ENCODE data around the gene TRIM2.
A peak's percentile ranks its signal among the peaks of the same experiment; 100 is the strongest.
"Not testable (repeated sequence)": the region's sequence is repeated elsewhere in the genome, so short reads cannot be mapped to it uniquely, and the experiment has no call there.

The TRIM2 gene

DNA sequence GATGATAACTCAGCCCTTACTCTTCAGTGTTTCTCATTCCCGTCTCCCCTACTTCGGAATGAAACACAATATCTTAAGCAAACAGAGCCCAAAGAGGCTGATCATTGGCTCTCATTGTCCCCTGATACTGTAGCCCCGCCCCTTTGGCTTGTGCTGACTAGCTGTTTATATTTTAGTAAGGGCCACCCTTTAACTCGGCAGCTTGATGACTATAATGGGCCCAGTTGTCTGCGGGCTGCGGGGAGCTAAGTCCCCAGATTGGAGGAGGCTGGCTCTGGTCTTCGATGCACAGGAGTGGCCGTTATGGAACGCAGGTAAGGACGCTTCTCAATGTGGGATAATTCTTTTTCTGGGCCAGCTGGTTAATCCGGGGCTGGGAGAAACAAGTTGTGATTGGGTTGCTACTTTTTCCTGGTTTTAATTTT, at the start of gene TRIM2:
Gene TRIM2 (plus strand): TSS at position 197 of the 425 bp plus-strand sequence. CDS start 88 bp downstream, at position 285.
- DNase-seq = peak; percentile 55 to 58
- TF ChIP-seq POLR2A (IDR thresholded peaks at IDR 0.05; ENCODE audit: low read length) (no peak), GATA1 (IDR thresholded peaks at IDR 0.05; ENCODE audit: low read depth, low read length) (no peak)

DNA sequence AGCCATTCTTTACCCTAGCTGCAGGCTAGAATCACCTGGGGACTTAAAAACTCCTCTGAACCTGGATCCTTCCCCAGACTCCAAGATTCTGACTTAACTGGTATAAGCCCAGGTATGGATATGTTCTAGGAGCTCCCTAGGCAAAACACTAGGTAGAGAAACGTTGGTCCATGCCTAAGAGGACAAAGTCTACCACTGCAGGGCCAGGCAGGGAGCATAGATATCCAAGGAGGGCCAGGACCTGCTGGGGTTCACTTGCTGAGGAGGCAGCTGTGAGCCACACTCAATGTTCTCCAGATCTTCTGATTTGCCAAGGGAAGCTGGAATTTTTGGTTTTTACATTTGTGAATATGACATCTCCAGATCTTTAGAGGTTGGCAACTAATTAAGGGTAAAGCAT, 48.6 kb upstream of the TRIM2 start:
- TF ChIP-seq GATA1 (IDR thresholded peaks at IDR 0.05; ENCODE audit: low read depth, low read length) = no peak
- no peak for DNase-seq

DNA sequence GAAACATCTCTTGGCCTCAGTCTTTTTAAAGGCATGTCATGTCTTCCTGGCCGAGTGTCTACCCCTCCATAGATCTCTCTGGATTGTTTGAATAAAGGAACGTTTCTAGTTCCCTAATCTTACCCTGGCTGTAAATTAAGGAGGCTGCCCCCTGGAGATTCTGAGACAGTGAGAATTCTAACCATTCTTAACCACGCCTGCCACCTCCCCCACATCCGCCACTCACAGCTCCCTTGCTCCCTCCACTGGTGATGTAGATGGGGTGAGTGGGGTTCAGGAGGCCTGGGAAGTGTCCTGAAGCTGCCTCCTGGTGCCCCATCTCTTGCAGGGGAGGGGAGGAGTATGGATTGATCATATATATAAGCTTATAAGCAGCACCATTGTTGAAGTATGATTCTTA, 48.0 kb upstream of the TRIM2 start:
- DNase-seq = peak; percentile 43 to 55
- TF ChIP-seq POLR2A (IDR thresholded peaks at IDR 0.05; ENCODE audit: low read length) (no peak), GATA1 (IDR thresholded peaks at IDR 0.05; ENCODE audit: low read depth, low read length) (no peak)

DNA sequence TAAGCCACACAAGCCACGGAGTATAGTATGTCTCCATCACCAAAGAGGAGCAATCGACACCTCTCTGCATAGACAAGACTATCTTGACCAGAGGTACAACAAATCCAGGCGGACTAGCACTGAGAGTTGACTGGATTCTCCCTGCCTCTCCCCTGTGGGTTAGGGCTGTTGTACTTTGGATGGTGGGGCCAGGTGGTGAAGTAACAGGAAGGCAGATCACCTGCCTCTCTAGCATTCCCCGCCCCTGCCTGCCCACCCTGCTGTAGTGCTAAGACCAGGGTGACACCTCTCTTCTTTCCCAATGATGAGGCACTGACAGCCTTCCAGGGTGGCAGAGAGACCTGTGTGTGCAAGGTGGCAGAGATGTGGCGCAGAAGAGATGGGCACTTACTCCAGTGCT, 47.5 kb upstream of the TRIM2 start:
- TF ChIP-seq GATA1 (IDR thresholded peaks at IDR 0.05; ENCODE audit: low read depth, low read length) = no peak
- no peak for TF ChIP-seq POLR2A (IDR thresholded peaks at IDR 0.05; ENCODE audit: low read length)
- no peak for DNase-seq

DNA sequence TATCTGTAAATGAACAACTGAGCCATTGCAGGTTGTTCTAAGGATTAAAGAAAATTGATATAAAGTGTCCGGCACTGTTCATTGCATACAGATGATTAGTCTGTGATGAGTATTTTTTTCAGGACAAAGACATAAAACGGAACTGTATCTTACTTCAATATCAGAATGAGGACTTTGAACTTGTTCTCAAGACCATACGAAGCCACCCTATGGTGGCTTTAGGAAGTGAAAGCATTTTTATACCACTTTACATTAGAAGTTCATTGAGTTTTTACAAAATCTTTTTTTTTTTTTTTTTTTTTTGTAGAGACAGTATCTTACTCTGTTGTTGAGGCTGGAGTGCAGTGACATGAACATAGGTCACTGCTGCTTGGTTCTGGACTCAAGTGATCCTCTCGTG, 45.2 kb upstream of the TRIM2 start:
- TF ChIP-seq POLR2A (IDR thresholded peaks at IDR 0.05; ENCODE audit: low read length) (no peak), GATA1 (IDR thresholded peaks at IDR 0.05; ENCODE audit: low read depth, low read length) (no peak)
- peak in 1 of 2 experiments; percentile 5 for DNase-seq

DNA sequence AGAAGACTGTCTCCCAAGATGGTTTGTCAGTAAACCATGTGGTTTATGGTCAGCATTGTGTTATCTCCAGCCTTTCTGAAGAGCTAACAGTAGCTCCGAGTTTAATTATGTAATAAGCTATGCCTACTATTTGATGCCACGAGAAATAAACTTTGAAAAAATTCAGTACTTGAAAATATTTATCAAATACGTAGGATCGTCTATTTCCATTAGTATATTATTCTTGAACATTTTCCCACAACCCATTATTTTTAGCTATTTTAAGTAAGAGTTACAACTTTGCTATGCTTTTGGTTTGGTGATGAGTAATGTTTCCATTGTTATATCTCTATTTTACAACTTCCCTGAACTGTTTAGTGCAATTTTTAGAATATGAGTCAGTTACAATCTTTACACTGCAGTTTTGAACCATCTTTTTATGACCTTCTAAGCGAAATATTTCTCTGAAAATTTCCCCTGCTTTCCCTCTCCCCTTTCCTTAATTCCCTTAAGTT, 44.5 kb upstream of the TRIM2 start:
- no peak for DNase-seq

DNA sequence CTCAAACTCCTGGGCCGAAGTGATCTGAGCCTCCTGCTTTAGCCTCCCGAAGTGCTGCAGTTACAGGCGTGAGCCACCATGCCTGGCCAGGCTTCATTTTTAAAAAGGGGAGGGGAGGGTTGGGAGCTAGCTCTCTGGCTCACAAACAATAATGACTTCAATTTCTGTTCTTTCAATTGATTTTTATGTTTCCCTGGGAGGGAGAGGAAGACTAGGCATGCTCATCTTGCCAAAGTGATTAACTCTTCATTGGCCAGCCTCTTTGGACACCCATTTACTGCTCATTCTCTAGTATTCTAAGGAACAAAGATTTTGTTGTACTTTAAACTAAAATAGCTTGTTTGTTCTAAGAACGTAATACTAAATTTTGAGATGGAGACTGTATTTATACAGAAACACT, 43.4 kb upstream of the TRIM2 start:
- TF ChIP-seq POLR2A (IDR thresholded peaks at IDR 0.05; ENCODE audit: low read length) (no peak), GATA1 (IDR thresholded peaks at IDR 0.05; ENCODE audit: low read depth, low read length) (no peak)
- DNase-seq = no peak

More for the DNA sequence above, 44.5 kb upstream of the TRIM2 start:
- TF ChIP-seq GATA1 (IDR thresholded peaks at IDR 0.05; ENCODE audit: low read depth, low read length) (no peak), POLR2A (IDR thresholded peaks at IDR 0.05; ENCODE audit: low read length) (no peak)

DNA sequence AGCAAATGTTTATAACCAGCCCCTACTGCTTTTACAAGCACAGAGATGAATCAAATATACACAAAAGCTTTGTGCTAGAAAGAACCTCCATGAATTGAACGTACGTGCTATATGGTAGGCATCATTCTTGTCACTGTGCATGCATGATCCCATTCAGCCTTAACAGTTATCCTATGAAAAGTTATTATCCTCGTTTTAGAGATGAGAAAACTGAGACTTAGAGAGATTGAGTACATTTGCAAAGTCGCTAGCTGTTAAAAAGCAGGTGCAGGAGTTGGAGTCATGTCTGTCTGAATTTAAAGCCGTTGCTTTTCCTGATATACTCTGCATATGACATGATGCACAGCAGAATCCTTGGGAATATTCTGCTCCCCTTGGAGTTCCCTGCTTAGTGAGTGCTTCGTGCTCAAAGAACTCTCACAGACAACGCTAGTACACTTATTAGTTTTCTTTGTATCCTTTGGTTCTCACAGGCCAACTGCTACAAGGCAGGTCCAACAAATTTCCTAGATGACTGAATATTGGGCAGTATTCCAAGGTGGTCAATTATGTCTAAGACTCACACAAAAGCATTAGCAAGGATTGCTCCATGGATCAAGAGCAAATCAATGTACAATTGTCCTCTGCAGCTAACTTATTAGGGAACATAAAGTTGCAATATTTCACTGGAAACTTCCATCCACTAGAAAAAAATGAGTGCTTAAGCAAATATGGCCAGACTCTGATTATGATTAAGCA, 42.8 kb upstream of the TRIM2 start:
- no peak for DNase-seq
- TF ChIP-seq POLR2A (IDR thresholded peaks at IDR 0.05; ENCODE audit: low read length) = no peak

DNA sequence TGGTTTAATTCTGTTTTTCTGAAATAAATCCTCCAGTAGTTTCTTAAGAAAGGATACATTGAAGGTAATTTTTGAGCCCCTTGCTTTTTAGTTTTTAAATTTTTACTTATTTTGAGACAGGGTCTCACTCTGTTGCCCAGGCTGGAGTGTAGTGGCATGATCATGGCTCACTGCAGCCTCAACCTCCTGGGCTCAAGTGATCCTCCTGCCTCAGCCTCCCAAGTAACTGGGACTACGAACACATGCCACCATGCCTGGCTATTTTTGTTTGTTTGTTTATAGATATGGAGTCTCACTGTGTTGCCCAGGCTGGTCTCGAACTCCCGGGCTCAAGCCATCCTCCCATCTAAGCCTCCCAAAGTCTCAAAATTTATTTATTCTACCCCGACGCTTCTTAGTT, 39.0 kb upstream of the TRIM2 start:
- DNase-seq = not testable (repeated sequence)

DNA sequence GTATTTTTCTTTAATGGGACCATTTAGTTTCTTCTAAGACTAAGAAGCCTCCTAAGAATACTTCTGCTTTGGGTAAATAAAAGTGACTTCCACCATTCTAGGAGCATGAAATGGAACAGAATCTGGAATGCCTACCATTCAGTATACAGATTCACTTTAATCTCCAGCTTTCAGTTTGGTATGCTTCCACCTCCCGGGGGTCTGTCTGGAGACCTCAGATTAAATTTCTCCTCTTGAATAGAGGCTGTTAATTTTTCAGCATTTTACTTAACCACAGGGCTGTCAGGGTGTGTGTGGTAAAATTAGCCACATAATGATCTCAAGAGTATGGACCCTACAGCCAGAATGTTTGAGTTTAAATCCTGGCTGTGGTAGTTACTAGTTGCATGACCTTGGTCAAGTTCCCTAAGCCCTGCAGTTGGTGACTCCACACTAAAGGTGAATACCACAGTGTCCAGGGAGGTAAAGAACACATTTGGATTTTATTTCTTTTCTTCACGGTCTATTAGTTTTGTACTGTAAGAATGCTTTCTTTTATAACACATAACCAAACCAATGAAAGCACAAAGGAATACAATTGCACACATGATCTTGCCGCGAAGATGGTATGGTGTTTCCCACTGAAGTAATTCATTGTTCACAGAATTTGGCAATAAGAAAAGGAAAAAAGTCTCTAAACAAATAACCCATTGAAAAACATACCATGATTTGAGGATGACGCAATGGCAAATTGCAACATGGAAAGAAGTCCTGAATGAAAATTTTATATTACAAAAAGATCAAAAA, 37.3 kb upstream of the TRIM2 start:
- DNase-seq = no peak
- no peak for TF ChIP-seq GATA1 (IDR thresholded peaks at IDR 0.05; ENCODE audit: low read depth, low read length)
- no peak for TF ChIP-seq POLR2A (IDR thresholded peaks at IDR 0.05; ENCODE audit: low read length)

DNA sequence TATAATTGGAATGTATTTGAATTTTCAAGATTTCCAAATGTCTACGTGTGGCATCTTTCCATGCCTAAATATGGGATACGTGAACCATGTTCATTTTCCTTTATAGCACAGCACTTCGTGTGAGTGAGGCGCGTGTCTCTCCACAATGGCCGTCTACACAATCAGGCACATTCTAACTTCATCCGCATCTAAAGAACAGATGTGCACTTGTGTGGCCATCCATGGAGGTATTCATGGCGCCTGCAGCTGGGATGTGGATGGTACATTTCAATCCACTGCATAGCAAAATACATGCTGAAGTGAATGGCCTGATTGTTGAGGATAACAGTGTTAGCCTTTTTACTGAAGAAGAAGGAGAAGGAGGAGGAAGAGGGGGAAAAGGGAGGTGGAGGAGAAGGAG, 34.5 kb upstream of the TRIM2 start:
- no peak for DNase-seq
- no peak for TF ChIP-seq POLR2A (IDR thresholded peaks at IDR 0.05; ENCODE audit: low read length)

DNA sequence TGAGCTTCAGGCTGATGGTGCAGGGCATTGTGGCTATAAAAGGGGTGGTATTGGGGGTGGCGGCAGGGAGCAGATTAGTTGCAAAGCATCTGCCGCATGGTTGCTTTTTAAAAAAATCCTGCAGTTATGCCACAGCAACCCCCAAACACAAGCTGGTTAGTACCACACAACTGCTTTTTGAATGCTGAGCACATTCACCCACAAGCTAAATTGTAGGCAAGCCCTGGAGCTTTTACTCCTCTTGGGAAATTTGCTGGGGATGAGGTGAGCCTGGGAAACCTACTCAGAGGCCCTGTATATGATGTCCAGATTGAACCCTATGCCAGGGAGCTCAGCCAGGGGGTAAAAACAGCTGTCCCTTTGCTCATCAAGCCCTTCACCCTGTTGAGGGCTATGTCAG, 33.8 kb upstream of the TRIM2 start:
- DNase-seq = no peak
- TF ChIP-seq GATA1 (IDR thresholded peaks at IDR 0.05; ENCODE audit: low read depth, low read length) = no peak
- TF ChIP-seq POLR2A (IDR thresholded peaks at IDR 0.05; ENCODE audit: low read length) = no peak

DNA sequence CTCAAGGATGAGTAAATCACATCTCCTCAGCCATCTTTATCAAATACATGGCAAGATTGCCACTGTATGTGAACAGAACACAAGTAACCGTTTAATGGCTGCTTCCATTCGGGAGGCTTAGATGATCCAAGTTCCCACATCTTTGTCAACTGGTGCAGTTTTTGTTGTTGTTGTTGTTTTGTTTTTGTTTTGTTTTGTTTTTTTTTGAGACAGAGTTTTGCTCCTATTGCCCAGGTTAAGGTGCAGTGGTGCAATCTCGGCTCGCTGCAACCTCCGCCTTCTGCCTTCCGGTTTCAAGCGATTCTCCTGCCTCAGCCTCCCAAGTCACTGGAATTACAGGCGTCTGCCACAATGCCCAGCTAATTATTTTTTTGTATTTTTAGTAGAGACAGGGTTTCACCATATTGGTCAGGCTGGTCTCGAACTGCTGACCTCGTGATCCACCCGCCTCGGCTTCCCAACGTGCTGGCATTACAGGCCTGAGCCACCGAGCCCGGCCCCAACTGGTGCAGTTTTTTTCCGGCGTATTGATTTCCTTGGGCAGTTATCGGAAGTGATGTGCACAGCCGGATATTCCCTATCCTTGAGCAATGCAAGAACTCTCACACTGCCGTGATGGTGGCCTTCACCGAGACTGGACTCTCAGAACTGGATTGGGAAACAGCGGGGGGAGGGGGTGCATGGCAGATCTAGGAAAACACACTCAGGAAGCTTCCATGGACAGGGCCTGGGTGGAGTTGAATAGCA, 29.2 kb upstream of the TRIM2 start:
- no peak for DNase-seq
- no peak for TF ChIP-seq POLR2A (IDR thresholded peaks at IDR 0.05; ENCODE audit: low read length)
- TF ChIP-seq GATA1 (IDR thresholded peaks at IDR 0.05; ENCODE audit: low read depth, low read length) = no peak

DNA sequence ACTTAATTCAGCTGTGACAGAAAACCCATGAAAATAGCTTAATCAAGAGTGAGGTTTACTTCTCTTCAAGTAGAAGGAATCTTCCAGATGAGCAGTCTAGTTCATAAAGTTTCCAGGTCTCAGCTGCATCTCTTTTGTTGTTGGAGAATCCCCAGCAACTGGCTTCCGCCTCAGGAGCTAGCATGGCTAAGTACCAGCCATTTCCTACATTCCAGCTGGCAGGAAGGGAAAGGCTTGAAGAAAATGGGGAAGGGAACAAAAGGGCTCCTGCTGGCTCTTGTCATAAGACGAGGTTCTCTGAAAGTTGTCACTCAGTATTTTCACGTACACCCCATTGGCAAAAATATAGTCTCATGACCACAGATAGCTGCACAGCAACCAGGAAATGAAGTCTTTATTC, 27.3 kb upstream of the TRIM2 start:
- TF ChIP-seq GATA1 (IDR thresholded peaks at IDR 0.05; ENCODE audit: low read depth, low read length) (no peak), POLR2A (IDR thresholded peaks at IDR 0.05; ENCODE audit: low read length) (no peak)
- no peak for DNase-seq
